Endothelial cell of umbilical vein (primary cell): ENCODE results near the gene MMP23B. TPM values are rescaled to one million over a fixed set of nuclear protein-coding genes. Genes with fewer than 3 reads are reported as not detected.

Source experiments
- BruUV-seq: library from RNA; stranded (reverse); fragments of 400-500 nt; replicated peaks from 2 replicates; lab custom pipeline; 2021; lab: Mats Ljungman, UMichigan
- CTCF ChIA-PET: fragments of 300-600, 350-600 bp; sonication (Branson Sonifier 250); formaldehyde crosslinking; loops from one replicate; lab custom pipeline; 2021; ENCODE audit warnings: antibody characterized with exemption, inconsistent platforms; lab: Charles Lee
- POLR2A ChIA-PET: fragments of 300-600, 350-600 bp; sonication (Branson Sonifier 250); formaldehyde crosslinking; loops from one replicate; lab custom pipeline; 2021; ENCODE audit warnings: antibody characterized with exemption, inconsistent platforms; lab: Charles Lee
- DNase-seq: peaks from one replicate; pipeline ENCODE4 v3.0.0-alpha.2; 2011; ENCODE audit warnings: low read depth, low spot score
- FAIRE-seq: peaks from 2 replicates; lab custom pipeline; 2011; peaks lifted over from hg19 to GRCh38; lab: Jason Lieb, UNC
- H2AFZ ChIP-seq: 2 replicates; pipeline ENCODE4 v1.6.0; 2012; ENCODE audit warnings: low read depth, low read length, control low read depth, inconsistent platforms
- H3K27ac ChIP-seq: 2 replicates; pipeline ENCODE4 v1.5.1; 2011; ENCODE audit warnings: low read depth, mild to moderate bottlenecking, control low read depth, low read length, moderate library complexity; ENCODE audit not compliant: insufficient read depth
- H3K27me3 ChIP-seq, 2 experiments: 2 replicates each; pipeline versions ENCODE4 v1.6.0 to v1.6.1; 2011; ENCODE audit warnings: low read length in 2 of 2, mixed read lengths in 1 of 2; ENCODE audit not compliant: control insufficient read depth in 2 of 2, insufficient read depth in 2 of 2
- H3K36me3 ChIP-seq, 2 experiments: 2 replicates in 1 of 2; 3 replicates in 1 of 2; pipeline ENCODE4 v1.5.1; 2011; ENCODE audit warnings: low read length in 2 of 2, mild to moderate bottlenecking in 1 of 2, moderate library complexity in 1 of 2; ENCODE audit not compliant: control insufficient read depth in 2 of 2, insufficient read depth in 2 of 2; ENCODE audit errors: extremely low read depth in 1 of 2
- H3K4me1 ChIP-seq: 3 replicates; pipeline ENCODE4 v1.5.1; 2011; ENCODE audit warnings: mild to moderate bottlenecking, low read length; ENCODE audit not compliant: control insufficient read depth, insufficient read depth; ENCODE audit errors: extremely low read depth
- H3K4me2 ChIP-seq: 2 replicates; pipeline ENCODE4 v1.6.1; 2011; ENCODE audit warnings: low read length, control low read depth, mixed read lengths; ENCODE audit not compliant: insufficient read depth
- H3K4me3 ChIP-seq, 3 experiments: fragments of 200-600 bp in 1 of 3; sonication (generic), shearing (Covaris generic) in 1 of 3; replicated peaks in 1 of 3; 2 replicates each; pipeline ENCODE4 v1.5.1; 2011 to 2016; ENCODE audit warnings: control low read depth in 3 of 3, low read length in 3 of 3, mild to moderate bottlenecking in 2 of 3, inconsistent platforms in 1 of 3, low read depth in 1 of 3, moderate library complexity in 1 of 3; ENCODE audit not compliant: insufficient read depth in 1 of 3
- H3K79me2 ChIP-seq: 2 replicates; pipeline ENCODE4 v1.6.0; 2012; ENCODE audit warnings: low read length, inconsistent platforms; ENCODE audit not compliant: control insufficient read depth, insufficient read depth
- H3K9ac ChIP-seq: replicated peaks from 2 replicates; pipeline ENCODE3; 2011; ENCODE audit warnings: low read length, control low read depth; ENCODE audit not compliant: insufficient read depth; ENCODE audit errors: extremely low read depth
- H3K9me1 ChIP-seq: replicated peaks from 3 replicates; pipeline ENCODE4 v1.6.0; 2011; ENCODE audit warnings: mild to moderate bottlenecking, low read length; ENCODE audit not compliant: control insufficient read depth, insufficient read depth; ENCODE audit errors: extremely low read depth
- H3K9me3 ChIP-seq: replicated peaks from 2 replicates; pipeline ENCODE4 v1.5.1; 2012; ENCODE audit warnings: low read length, inconsistent platforms; ENCODE audit not compliant: control insufficient read depth, insufficient read depth
- H4K20me1 ChIP-seq: replicated peaks from 2 replicates; pipeline ENCODE3; 2011; ENCODE audit warnings: mild to moderate bottlenecking, low read length; ENCODE audit not compliant: control insufficient read depth, insufficient read depth; ENCODE audit errors: extremely low read depth
- GATA2 ChIP-seq: IDR thresholded peaks from 2 replicates; pipeline ENCODE4 v1.7.0; 2011; ENCODE audit warnings: low read depth, mild to moderate bottlenecking, moderate library complexity, mixed read lengths, low read length; ENCODE audit not compliant: insufficient read length, insufficient read depth
- dilution Hi-C: fragments of 300-500 bp; cut with MboI; formaldehyde crosslinking; loops from one replicate; pipeline ENCODE4 v1.15.0; 2019; ENCODE audit warnings: low sequenced_read_pairs; ENCODE audit not compliant: extremely low pct_ligation_motif_present
- intact Hi-C: fragments of 100-400 bp; cut with micrococcal nuclease; formaldehyde crosslinking; loops from one replicate; pipeline ENCODE4 v1.10.0; 2022
- polyA plus RNA-seq, 4 experiments: library from polyadenylated mRNA; depleted of rRNA in 3 of 4; stranded (reverse) in 3 of 4; unstranded in 1 of 4; fragments of >200 nt; gene quantifications; 2 replicates each; pipeline versions ENCODE4 v1.2.1 to v1.2.3, GENCODE V29; 2011 to 2012; ENCODE audit warnings: missing spikeins in 1 of 4
- total RNA-seq: library from RNA; stranded (reverse); gene quantifications from 2 replicates; pipeline ENCODE4 v1.2.3, GENCODE V29; 2021
- TF ChIP-seq, protein P1 (sequence below): IDR thresholded peaks from 2 replicates; pipeline ENCODE4 v1.6.1; 2011; ENCODE audit not compliant: insufficient read depth, insufficient read length

The MMP23B gene
- total and polyA plus RNA-seq, 2 donors (not counting 3 experiments of a cell fraction or from before 2014, with no cell fraction given) = 0.62 to 5.3 TPM

DNA sequence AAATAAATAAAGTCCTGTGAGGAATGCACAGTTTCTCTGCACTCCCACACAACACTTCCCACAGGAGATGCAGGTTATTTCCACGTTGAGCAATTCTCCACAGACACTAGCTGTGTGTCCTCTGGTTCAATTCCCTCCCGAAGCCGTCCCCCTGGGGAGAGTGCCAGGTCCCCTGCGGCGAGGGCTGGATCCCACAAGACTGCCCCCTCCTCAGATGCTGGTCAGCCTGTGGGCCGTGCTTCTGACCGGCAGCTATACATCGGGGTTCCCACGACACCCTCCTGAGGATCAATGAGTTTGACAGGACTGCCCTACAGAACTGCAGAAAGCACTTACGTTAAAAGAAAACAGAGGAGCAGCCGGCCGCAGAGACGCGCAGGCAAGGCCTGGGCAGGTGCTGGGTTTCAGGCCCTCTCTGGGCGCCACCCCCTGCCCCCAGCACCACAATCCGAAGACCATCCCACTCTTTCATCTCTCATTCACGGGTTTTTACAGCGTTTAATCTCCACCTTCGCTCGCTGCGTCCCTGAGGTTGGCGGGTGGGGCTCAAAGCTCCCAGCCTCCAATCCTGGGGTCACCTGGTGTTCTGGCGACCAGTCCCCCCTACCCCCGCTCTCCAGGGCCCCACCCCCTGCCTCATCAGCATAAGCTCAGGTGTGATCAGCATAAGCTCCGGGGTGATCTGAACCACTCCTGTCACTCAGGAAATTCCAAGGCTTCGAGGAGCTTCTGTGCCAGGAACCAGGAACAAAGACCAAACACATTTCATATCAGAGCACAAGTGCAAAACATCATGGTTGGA, 51.3 kb downstream of the MMP23B start:
- peaks cover 2% of the 10 kb centered on the region for H3K4me1 ChIP-seq
- no peaks in the 10 kb centered on the region for H3K27me3 ChIP-seq
- H2AFZ ChIP-seq = no peak overlapping the region
- ChIA-PET CTCF (interaction anchor here (1.7 kb wide), 1 partner anchor 18 kb away, joined by 4 read pairs; no protein-coding TSS in a partner anchor), POLR2A (no interaction called here)
- H3K27ac ChIP-seq = no peak overlapping the region
- no peaks in the 10 kb centered on the region for H3K9me1 ChIP-seq
- FAIRE-seq = no peak
- DNase-seq = no peak
- H3K36me3 ChIP-seq = no peaks in the 10 kb centered on the region
- dilution Hi-C loops = no loop called here
- H3K4me3 ChIP-seq = no peak overlapping the region
- H3K9ac ChIP-seq = no peak overlapping the region
- no peaks in the 10 kb centered on the region for H3K9me3 ChIP-seq
- peaks cover 41% of the 10 kb centered on the region for H3K79me2 ChIP-seq
- no peaks in the 10 kb centered on the region for H4K20me1 ChIP-seq
- no peak overlapping the region for H3K4me2 ChIP-seq
- intact Hi-C loops = no loop called here
- no TSS peak for BruUV-seq
- TF ChIP-seq GATA2 = no peak
- TF ChIP-seq, protein P1, sequence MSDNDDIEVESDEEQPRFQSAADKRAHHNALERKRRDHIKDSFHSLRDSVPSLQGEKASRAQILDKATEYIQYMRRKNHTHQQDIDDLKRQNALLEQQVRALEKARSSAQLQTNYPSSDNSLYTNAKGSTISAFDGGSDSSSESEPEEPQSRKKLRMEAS = no peak

Other genes with a start within 250 kb of the MMP23B start
- gene CCNL2, start 232.8 kb upstream of the MMP23B start, total RNA-seq = 182 and 188 TPM in 2 replicates
- 174 and 209 TPM in 2 replicates for gene CCNL2, start 232.8 kb upstream of the MMP23B start, polyA plus RNA-seq
- 125 and 134 TPM in 2 replicates for gene MRPL20, start 224.9 kb upstream of the MMP23B start, total RNA-seq
- gene MRPL20, start 224.9 kb upstream of the MMP23B start, polyA plus RNA-seq = 118 and 152 TPM in 2 replicates
- gene ANKRD65, start 210.9 kb upstream of the MMP23B start, total RNA-seq = 0.32 and 0.38 TPM in 2 replicates
- 0.15 and 0.18 TPM in 2 replicates for gene ANKRD65, start 210.9 kb upstream of the MMP23B start, polyA plus RNA-seq
- gene VWA1, start 196.5 kb upstream of the MMP23B start, total RNA-seq = 3.3 and 6.1 TPM in 2 replicates
- gene VWA1, start 196.5 kb upstream of the MMP23B start, polyA plus RNA-seq = 2.0 and 3.7 TPM in 2 replicates
- 0.16 TPM in 1 of 2 replicates, not detected in the other for gene ATAD3C, start 182.5 kb upstream of the MMP23B start, total RNA-seq
- 0.01 TPM in 1 of 2 replicates, not detected in the other for gene ATAD3C, start 182.5 kb upstream of the MMP23B start, polyA plus RNA-seq
- 45.8 and 48.2 TPM in 2 replicates for gene ATAD3B, start 160.4 kb upstream of the MMP23B start, total RNA-seq
- 20.5 and 22.7 TPM in 2 replicates for gene ATAD3B, start 160.4 kb upstream of the MMP23B start, polyA plus RNA-seq
- gene ATAD3A, start 120.0 kb upstream of the MMP23B start, total RNA-seq = 55.2 and 57.4 TPM in 2 replicates
- gene ATAD3A, start 120.0 kb upstream of the MMP23B start, polyA plus RNA-seq = 24.9 and 28.8 TPM in 2 replicates
- 7.0 and 8.8 TPM in 2 replicates for gene TMEM240, start 91.5 kb upstream of the MMP23B start, total RNA-seq
- gene TMEM240, start 91.5 kb upstream of the MMP23B start, polyA plus RNA-seq = 5.3 and 7.6 TPM in 2 replicates
- 124 and 129 TPM in 2 replicates for gene SSU72, start 57.3 kb upstream of the MMP23B start, total RNA-seq
- 78.2 and 85.9 TPM in 2 replicates for gene SSU72, start 57.3 kb upstream of the MMP23B start, polyA plus RNA-seq
- 1.9 and 2.3 TPM in 2 replicates for gene FNDC10, start 32.0 kb upstream of the MMP23B start, total RNA-seq
- gene FNDC10, start 32.0 kb upstream of the MMP23B start, polyA plus RNA-seq = 1.5 and 2.2 TPM in 2 replicates
- gene MIB2, start 16.7 kb upstream of the MMP23B start, total RNA-seq = 39.2 and 45.0 TPM in 2 replicates
- gene MIB2, start 16.7 kb upstream of the MMP23B start, polyA plus RNA-seq = 25.9 and 41.6 TPM in 2 replicates
- gene CDK11B, start 26.8 kb downstream of the MMP23B start, total RNA-seq = 31.9 and 32.0 TPM in 2 replicates
- 10.9 and 16.4 TPM in 2 replicates for gene CDK11B, start 26.8 kb downstream of the MMP23B start, polyA plus RNA-seq
- 46.9 and 51.2 TPM in 2 replicates for gene SLC35E2B, start 60.6 kb downstream of the MMP23B start, total RNA-seq
- gene SLC35E2B, start 60.6 kb downstream of the MMP23B start, polyA plus RNA-seq = 26.4 and 28.0 TPM in 2 replicates
- gene CDK11A, start 92.2 kb downstream of the MMP23B start, total RNA-seq = 50.4 and 53.6 TPM in 2 replicates
- gene CDK11A, start 92.2 kb downstream of the MMP23B start, polyA plus RNA-seq = 30.7 and 33.5 TPM in 2 replicates
- gene NADK, start 146.3 kb downstream of the MMP23B start, total RNA-seq = 76.1 and 88.8 TPM in 2 replicates
- 68.5 and 73.6 TPM in 2 replicates for gene NADK, start 146.3 kb downstream of the MMP23B start, polyA plus RNA-seq